Measurements from ENCODE around the gene SGPP2.

DNA sequence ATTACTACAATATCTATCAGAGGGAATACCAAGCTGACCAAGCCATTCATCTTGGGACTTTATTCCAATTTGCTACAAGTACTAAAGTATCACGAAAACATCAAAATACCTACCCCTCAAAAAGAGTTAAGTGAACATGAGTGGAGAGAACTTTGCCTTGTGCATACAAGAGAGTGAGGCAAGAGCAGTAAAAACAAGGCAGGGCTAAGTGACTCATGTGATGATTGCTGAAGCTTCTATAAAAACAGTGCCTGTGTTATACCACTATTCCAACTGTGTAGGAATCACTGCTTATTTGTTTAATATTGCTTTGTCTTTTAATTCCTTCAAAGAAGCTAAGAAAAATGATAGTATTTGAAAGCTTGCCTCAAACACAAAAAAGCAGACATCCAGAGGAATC, 170.3 kb downstream of the SGPP2 start:
- TF ChIP-seq POLR2A (IDR thresholded peaks at IDR 0.05), result no peak
- TF ChIP-seq, protein P1, sequence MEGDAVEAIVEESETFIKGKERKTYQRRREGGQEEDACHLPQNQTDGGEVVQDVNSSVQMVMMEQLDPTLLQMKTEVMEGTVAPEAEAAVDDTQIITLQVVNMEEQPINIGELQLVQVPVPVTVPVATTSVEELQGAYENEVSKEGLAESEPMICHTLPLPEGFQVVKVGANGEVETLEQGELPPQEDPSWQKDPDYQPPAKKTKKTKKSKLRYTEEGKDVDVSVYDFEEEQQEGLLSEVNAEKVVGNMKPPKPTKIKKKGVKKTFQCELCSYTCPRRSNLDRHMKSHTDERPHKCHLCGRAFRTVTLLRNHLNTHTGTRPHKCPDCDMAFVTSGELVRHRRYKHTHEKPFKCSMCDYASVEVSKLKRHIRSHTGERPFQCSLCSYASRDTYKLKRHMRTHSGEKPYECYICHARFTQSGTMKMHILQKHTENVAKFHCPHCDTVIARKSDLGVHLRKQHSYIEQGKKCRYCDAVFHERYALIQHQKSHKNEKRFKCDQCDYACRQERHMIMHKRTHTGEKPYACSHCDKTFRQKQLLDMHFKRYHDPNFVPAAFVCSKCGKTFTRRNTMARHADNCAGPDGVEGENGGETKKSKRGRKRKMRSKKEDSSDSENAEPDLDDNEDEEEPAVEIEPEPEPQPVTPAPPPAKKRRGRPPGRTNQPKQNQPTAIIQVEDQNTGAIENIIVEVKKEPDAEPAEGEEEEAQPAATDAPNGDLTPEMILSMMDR (IDR thresholded peaks at IDR 0.05), result no peak
